Activated CD8-positive, alpha-beta memory T cell treated with anti-CD3 and anti-CD28 coated beads, Interleukin-2, amount 50 U/mL, for 1 hour (primary cell): ENCODE results near the gene PDGFA.
"Not testable (repeated sequence)": the region's sequence is repeated elsewhere in the genome, so short reads cannot be mapped to it uniquely, and the experiment has no call there.

Source experiments
- DNase-seq: peaks from one replicate; pipeline ENCODE4 v3.0.0-alpha.2; 2020; ENCODE audit errors: extremely low read depth

Gene PDGFA

GRCh38 chr7:552151-552867, 32.7 kb upstream of the PDGFA start:
- not testable (repeated sequence) for DNase-seq

GRCh38 chr7:551615-551970, 31.9 kb upstream of the PDGFA start:
- not testable (repeated sequence) for DNase-seq

GRCh38 chr7:550881-551614, 31.4 kb upstream of the PDGFA start:
- DNase-seq, result no peak

- no peak for DNase-seq
Measured at GRCh38 chr7:549891-550625, 30.4 kb upstream of the PDGFA start.

- DNase-seq, result no peak
Measured at GRCh38 chr7:549066-549890, 29.6 kb upstream of the PDGFA start.

GRCh38 chr7:548401-548800, 28.8 kb upstream of the PDGFA start:
- DNase-seq, result no peak

GRCh38 chr7:545470-545869, 25.8 kb upstream of the PDGFA start:
- no peak for DNase-seq

GRCh38 chr7:544338-545221, 24.9 kb upstream of the PDGFA start:
- no peak for DNase-seq

- DNase-seq, result no peak
Measured at GRCh38 chr7:543501-544337, 24.1 kb upstream of the PDGFA start.

GRCh38 chr7:542713-543500, 23.3 kb upstream of the PDGFA start:
- no peak for DNase-seq

GRCh38 chr7:542131-542712, 22.6 kb upstream of the PDGFA start:
- DNase-seq, result no peak

GRCh38 chr7:541661-542060, 22.0 kb upstream of the PDGFA start:
- DNase-seq, result no peak

GRCh38 chr7:540997-541396, 21.4 kb upstream of the PDGFA start:
- DNase-seq, result no peak

- DNase-seq, result no peak
Measured at GRCh38 chr7:540579-540978, 20.9 kb upstream of the PDGFA start.

- DNase-seq, result no peak
Measured at GRCh38 chr7:539731-540411, 20.2 kb upstream of the PDGFA start.

GRCh38 chr7:538764-539685, 19.4 kb upstream of the PDGFA start:
- no peak for DNase-seq
